HL-60 (cell line): ENCODE measurements around the gene MLXIPL.
"Not testable (repeated sequence)": the region's sequence is repeated elsewhere in the genome, so short reads cannot be mapped to it uniquely, and the experiment has no call there.

ENCODE experiments used
- DNase-seq, 2 experiments: peaks; one replicate each; pipeline ENCODE4 v3.0.0-alpha.2; 2010 to 2020; ENCODE audit warnings: low read depth in 1 of 2, low spot score in 1 of 2
- H3K27ac ChIP-seq: fragments of 250-450 bp; sonication (Bioruptor Pico); replicated peaks from 2 replicates; pipeline ENCODE4 v1.5.1; 2020; ENCODE audit warnings: mild to moderate bottlenecking, moderate library complexity
- H3K27me3 ChIP-seq: fragments of 250-450 bp; sonication (Bioruptor Pico); 2 replicates; pipeline ENCODE4 v1.5.1; 2021; ENCODE audit warnings: mild to moderate bottlenecking, moderate library complexity; ENCODE audit not compliant: insufficient read depth, poor library complexity, severe bottlenecking
- H3K4me3 ChIP-seq: replicated peaks from 2 replicates; pipeline ENCODE4 v1.5.1; 2011; ENCODE audit warnings: mild to moderate bottlenecking, control low read depth, low read length; ENCODE audit not compliant: insufficient read depth
- CTCF ChIP-seq: IDR thresholded peaks from one replicate; pipeline ENCODE4 v1.5.1; 2011; ENCODE audit warnings: low read length, control low read depth, inconsistent platforms; ENCODE audit not compliant: insufficient read depth
- GABPA ChIP-seq: IDR thresholded peaks from 2 replicates; pipeline ENCODE4 v1.6.1; 2012; ENCODE audit warnings: low read depth
- POLR2AphosphoS5 ChIP-seq: IDR thresholded peaks from 2 replicates; pipeline ENCODE4 v1.6.1; 2012; ENCODE audit warnings: low read depth
- SPI1 ChIP-seq: IDR thresholded peaks from 2 replicates; pipeline ENCODE4 v1.6.1; 2012; ENCODE audit warnings: low read depth, mild to moderate bottlenecking, borderline replicate concordance
- TF ChIP-seq, protein P1 (sequence below): IDR thresholded peaks from 2 replicates; pipeline ENCODE4 v1.6.1; 2012; ENCODE audit warnings: low read depth; ENCODE audit not compliant: insufficient replicate concordance

MLXIPL gene

DNA sequence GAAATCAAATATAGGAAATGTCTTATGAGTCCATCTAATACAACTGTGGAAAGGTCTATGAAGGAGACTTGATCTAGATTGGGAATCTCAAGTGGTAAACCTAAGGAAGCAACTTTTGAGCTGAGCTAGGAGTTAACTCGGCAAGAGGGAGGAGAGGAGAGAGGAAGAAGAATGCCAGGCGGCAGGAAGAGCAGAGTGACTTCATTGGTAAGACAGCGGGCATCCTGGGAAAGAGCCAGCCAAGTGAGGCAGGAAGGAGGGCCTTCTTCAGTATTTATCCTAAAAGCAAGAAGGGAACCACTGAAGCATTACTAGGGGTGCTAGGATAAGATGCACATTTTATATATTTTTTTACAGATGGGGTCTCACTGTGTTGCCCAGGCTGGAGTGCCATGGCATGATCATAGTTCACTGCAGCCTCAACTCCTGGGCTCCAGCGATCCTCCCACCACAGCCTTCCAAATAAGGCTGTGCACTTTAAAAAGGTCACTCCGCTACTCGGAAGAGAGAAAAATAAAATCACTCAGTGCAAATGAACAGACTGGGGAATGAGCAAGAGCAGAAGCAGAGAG is 68.8 kb downstream of the MLXIPL start:
- Histone ChIP-seq H3K4me3 (peak overlapping the region; percentile 92; the same call in 1 of the 2 replicates), H3K27ac (peak overlapping the region; percentile 60), H3K27me3 (no peaks in the 10 kb centered on the region)
- no peak for DNase-seq
- TF ChIP-seq POLR2AphosphoS5, result no peak
- TF ChIP-seq GABPA, result no peak
- TF ChIP-seq, protein P1, sequence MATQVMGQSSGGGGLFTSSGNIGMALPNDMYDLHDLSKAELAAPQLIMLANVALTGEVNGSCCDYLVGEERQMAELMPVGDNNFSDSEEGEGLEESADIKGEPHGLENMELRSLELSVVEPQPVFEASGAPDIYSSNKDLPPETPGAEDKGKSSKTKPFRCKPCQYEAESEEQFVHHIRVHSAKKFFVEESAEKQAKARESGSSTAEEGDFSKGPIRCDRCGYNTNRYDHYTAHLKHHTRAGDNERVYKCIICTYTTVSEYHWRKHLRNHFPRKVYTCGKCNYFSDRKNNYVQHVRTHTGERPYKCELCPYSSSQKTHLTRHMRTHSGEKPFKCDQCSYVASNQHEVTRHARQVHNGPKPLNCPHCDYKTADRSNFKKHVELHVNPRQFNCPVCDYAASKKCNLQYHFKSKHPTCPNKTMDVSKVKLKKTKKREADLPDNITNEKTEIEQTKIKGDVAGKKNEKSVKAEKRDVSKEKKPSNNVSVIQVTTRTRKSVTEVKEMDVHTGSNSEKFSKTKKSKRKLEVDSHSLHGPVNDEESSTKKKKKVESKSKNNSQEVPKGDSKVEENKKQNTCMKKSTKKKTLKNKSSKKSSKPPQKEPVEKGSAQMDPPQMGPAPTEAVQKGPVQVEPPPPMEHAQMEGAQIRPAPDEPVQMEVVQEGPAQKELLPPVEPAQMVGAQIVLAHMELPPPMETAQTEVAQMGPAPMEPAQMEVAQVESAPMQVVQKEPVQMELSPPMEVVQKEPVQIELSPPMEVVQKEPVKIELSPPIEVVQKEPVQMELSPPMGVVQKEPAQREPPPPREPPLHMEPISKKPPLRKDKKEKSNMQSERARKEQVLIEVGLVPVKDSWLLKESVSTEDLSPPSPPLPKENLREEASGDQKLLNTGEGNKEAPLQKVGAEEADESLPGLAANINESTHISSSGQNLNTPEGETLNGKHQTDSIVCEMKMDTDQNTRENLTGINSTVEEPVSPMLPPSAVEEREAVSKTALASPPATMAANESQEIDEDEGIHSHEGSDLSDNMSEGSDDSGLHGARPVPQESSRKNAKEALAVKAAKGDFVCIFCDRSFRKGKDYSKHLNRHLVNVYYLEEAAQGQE, result no peak
- no peak for TF ChIP-seq SPI1
- no peak for TF ChIP-seq CTCF

- H3K27me3 ChIP-seq, DNase-seq, H3K4me3 ChIP-seq, H3K27ac ChIP-seq: not testable (repeated sequence)
Measured at GRCh38 chr7:73550093-73550492, 74.2 kb downstream of the MLXIPL start.

DNA sequence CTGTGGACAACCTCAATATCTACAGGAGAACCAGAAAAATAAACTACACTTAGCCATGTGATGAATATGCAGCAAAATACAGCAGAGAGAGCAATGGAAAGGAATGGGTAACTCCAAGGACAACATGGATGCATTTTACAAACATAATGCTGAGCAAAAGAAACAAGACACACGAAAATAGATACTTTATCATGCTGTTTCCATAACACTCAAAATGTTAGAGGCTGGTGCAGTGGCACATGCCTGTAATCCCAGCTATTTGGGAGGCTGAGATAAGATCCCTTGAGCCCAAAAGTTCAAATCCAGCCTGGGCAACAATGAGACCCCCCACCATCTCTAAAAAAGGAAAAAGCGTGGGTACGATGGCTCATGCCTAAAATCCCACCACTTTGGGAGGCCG is 75.1 kb downstream of the MLXIPL start:
- Histone ChIP-seq H3K27ac (no peak overlapping the region), H3K4me3 (no peak overlapping the region), H3K27me3 (no peaks in the 10 kb centered on the region)
- TF ChIP-seq POLR2AphosphoS5 (no peak), SPI1 (no peak), CTCF (no peak), GABPA (no peak)
- TF ChIP-seq, protein P1, result no peak
- DNase-seq, result no peak

GRCh38 chr7:73547841-73548240 is 76.5 kb downstream of the MLXIPL start:
- no peak overlapping the region for H3K27ac ChIP-seq

More at GRCh38 chr7:73547841-73548240, 76.5 kb downstream of the MLXIPL start:
- TF ChIP-seq CTCF, result no peak
- TF ChIP-seq, protein P1, result no peak
- TF ChIP-seq SPI1, result no peak
- no peak for TF ChIP-seq GABPA
- TF ChIP-seq POLR2AphosphoS5, result no peak
- Histone ChIP-seq H3K4me3 (no peak overlapping the region), H3K27me3 (no peaks in the 10 kb centered on the region)
- DNase-seq, result no peak
